ENCODE results near the gene KCTD15.

DNA sequence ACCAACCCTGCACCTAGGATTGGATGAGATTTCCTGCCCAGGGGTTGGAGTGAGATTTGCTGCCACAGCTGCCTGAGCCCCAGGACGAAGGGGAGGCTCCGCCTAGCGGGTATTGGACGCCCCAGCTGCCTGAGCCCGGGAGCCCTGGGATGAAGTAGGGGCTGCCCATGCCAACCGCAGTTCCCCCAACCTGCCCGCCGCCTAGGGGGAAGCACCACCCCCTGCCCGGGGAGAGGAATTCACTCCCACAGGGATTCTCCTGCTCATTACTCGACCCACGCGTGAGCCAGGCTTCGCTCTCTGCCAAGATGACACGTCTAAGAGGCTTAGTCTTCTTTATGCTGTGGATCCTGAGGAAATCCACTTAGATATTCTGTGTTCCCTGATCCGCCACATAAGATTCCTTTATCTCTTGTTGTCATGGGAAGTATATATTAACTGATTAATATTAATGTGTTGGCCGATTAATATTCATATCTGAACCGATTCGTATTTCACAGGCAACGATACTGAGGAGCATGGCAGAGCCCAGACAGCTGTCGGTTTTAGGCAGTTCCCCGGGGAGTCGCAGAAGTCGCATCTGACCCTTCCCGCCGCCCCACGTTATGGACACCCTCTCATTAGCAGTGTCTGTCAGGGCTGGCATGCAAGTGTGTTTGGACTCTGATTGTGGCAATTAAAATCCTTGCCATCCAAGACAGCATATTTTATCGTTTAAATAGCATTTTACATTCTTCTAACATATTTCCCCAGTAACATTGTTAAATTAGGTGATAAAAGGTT lies 44.5 kb upstream of the KCTD15 start:
- TF ChIP-seq GATA2 (IDR thresholded peaks at IDR 0.05; ENCODE audit: low read depth, low read length) (no peak), GATA3 (IDR thresholded peaks at IDR 0.05; ENCODE audit: low read depth, low read length) (no peak)
